ELF-1 (cell line): ENCODE data around the gene NUBP2.

Source experiments
- DNase-seq: peaks from one replicate; pipeline ENCODE4 v3.0.0-alpha.2; 2016; ENCODE audit warnings: low read depth, low spot score

Gene NUBP2

DNA sequence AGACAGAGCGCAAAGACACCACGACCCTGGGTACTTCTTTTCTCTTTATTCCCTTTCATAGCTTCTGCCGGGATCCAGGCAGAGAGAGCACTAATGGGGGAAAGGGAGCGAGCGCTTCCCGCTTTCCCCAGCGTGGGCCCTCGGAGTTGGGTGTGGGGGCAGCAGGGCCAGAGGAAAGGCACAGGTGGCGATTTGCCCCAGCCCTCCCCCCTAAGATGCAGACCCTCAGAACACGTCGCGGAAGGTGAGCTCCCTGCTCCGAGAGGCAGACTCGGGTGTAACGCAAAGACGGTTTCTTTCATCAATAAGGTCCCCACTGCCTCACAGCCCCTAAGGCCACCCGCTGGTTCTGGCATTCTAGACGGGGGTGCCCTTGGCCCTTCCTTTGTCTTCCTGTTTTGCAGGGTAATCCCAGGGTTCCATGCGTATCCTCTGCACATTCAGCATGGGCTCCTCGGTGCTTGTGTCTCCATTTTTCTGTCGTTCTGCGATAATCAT, 10.8 kb upstream of the NUBP2 start:
- DNase-seq: peak; percentile 42

DNA sequence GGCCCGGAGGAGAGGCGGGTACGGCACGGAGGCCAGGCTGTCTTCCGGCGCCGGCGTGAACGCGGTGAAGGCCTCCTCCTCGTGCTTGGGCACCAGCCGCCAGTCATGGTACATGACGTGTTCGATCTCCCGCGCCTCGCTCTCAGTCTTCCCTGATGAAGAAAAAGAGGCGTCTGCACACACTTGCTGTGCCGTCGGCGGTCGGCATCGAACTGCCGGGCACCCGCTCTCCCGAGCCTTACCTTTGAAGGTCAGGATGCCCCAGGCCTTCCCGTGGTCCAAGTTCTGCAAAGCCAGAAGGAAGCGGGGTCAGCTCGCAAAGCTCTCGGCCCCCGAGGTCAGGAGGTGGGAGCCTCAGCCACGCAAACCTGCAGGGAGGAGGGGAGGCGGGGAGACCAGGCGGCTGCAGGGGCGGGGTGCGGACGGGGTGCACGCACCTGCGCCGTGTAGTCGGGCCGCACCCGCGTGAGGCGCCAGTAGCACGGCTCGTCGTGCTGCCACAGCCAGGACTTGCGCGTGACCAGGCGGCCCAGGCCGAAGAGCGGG, 10.3 kb upstream of the NUBP2 start, which contains the start of gene EME2:
Gene EME2, plus strand, starts transcription at position 449 of the 546 bp plus-strand sequence. CDS start 418 bp downstream, outside the sequence.
- peak; percentile 38 for DNase-seq

- peak; percentile 92 for DNase-seq
Observed at GRCh38 chr16:1772908-1773702, 9.7 kb upstream of the NUBP2 start, which contains the start of gene MRPS34. Gene MRPS34, minus strand, starts transcription at chr16:1773134. Its CDS starts 15 bp downstream, at chr16:1773119.

DNA sequence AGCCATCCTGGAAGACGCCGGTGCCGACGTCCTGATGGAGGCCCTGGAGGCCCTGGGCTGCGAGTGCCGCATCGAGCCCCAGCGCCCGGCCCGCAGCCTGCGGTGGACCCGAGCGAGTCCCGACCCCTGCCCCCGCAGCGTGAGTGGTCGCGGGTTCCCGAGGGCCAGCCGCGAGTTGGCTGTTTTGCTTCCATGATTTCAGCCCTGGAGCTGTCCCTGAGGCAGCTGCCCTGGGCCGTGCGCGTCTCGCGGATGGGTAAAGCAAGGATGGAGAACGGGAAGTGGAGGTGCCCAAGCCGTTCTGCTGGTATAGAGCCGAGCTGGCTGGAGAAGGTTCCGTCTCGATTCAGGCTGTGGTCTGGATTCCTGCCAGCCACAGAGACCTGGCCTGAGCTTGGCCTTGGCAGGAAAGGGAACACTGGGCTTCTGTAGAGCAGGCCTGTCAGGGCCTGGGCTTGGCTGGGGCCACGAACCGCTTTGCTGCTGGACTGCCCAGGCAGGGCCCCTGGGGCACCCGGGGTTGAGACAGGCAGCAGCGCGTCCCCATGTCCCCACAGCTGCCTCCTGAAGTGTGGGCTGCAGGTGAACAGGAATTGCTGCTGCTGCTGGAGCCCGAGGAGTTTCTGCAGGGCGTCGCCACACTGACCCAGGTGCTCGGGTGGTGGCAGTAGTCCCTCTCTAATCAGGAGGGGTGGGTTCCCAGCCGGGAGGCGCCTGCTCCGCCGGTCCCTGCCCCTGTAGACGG, 8.9 kb upstream of the NUBP2 start:
- DNase-seq: no peak

DNA sequence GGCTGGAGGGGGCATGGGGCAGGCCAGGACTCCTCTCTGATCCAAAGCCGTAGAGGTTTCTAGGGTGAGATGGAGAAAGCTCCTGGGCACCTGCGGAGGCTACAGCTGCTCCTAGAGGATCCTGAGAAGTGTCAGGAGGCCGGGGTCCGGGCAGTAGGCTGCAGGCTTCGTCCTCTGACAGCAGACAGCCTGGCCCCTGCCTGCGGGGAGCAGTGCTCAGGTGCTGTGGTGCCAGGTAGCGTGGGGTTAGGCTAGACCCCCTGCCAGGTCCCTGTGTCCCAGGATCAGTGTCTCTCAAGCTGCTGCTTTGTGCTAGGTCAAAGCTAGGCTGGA, 8.3 kb upstream of the NUBP2 start:
- DNase-seq: no peak

GRCh38 chr16:1775006-1775845, 7.5 kb upstream of the NUBP2 start:
- no peak for DNase-seq

GRCh38 chr16:1775846-1776671, 6.7 kb upstream of the NUBP2 start:
- DNase-seq: no peak

GRCh38 chr16:1776672-1776955, 6.1 kb upstream of the NUBP2 start:
- DNase-seq: no peak

- no peak for DNase-seq
Observed at GRCh38 chr16:1776991-1777374, 5.8 kb upstream of the NUBP2 start.

GRCh38 chr16:1777375-1778199, 5.2 kb upstream of the NUBP2 start:
- no peak for DNase-seq

GRCh38 chr16:1778200-1779179, 4.3 kb upstream of the NUBP2 start:
- no peak for DNase-seq

- DNase-seq: no peak
Observed at GRCh38 chr16:1779234-1779701, 3.5 kb upstream of the NUBP2 start.

- DNase-seq: no peak
Observed at GRCh38 chr16:1779741-1780676, 2.8 kb upstream of the NUBP2 start.

DNA sequence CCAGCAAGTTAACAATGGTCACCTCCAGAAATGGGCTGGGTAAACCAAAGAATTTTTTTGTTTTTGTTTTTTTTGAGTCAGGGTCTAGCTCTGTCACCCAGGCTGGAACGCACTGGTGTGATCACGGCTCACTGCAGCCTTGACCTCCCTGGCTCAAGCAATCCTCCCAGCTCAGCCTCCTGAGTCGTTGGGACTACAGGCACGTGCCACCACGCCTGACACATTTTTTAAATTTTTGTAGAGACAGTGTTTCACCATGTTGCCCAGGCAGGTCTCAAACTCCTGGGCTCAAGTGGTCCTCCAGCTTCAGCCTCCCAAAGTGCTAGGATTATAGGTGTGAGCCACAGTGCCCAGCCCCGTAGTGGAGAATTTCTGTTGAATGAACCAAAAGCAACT, 2.1 kb upstream of the NUBP2 start:
- no peak for DNase-seq

DNA sequence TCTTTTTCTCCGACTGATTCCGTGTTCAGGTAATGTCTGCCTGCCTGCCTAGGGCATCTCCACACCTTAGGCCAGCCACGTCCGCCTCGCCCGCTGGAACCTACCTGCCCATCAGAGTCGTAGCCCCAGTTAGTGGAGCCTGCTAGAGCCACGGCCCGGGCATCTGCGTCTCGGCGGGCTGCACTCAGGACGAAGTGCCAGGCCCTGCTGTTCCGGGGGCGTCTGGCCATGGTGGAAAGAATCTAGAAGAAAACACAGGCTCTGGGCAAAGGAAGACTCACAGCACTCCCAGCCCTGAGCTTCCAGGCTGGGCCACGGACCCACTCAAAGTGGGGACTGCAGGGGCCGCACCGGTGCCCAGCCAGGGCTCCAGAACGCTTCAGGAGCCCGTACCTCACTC, 1.5 kb upstream of the NUBP2 start:
- DNase-seq: no peak

DNA sequence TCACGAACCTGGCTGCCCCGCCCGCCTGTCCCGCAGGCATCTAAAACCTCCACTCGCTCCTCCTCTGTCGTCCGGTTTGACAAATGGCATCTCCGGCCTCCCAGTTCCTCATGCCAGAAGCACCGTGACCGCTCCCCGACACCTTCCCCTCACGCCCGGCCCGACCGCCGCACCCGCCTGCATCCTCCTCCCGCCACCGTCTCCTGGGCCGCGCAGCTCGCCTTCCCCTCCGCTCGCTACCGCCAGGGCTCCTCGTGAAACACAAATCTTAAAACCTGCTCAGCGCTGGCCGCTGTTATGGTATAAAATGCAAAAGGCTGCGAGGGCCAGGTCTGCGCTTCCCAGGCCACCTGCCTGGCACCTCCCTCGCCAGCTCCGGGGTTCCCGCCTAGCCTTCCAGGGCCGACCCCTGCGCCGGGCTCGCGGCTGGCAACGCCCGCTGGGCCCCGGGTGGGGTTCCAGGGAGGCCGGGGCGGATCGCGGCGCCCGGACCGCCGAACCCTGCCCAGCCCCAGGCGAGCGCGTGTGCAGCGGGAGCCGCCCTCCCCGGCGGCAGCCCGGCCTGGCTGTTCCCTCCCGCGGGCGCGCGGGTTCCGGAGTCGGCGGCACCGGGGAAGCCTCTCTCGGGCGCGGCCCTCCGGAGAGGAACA, 877 bp upstream of the NUBP2 start:
- DNase-seq: peak; percentile 46
